GM21786 (cell line): ENCODE results near the gene AMBRA1.

Source experiments
- ATAC-seq: cut with Tn5 transposase; IDR thresholded peaks from one replicate; pipeline ENCODE4 v1.9.1; 2021; ENCODE audit not compliant: unreplicated experiment

AMBRA1 gene

DNA sequence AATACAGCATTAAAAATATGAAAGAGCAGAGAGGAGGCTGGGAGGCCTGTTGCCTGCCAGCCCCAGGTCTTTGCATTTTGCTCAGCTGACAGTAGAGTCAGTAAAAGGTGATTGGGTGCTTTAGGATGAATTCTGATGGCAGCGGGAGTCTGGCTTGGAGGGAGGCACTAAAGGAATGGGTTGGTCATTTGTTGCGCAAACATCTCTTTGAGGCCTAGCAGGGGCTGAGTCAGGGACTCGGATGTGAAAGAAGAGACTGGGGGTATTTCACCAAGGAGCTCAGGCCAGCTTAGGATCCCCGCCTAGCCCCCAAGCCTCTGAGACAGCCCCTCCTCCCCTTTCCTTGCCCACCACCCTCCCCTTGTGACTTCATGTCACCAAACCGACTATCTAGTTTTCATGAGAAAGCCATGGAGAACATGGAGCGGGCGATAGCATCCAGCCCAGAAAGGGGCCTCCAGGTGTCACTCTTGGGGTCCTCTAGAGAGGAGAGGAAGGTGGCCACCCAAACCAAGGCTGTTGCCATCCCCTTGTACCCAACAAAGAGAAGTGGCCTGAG lies 236.8 kb downstream of the AMBRA1 start:
- no peak for ATAC-seq

DNA sequence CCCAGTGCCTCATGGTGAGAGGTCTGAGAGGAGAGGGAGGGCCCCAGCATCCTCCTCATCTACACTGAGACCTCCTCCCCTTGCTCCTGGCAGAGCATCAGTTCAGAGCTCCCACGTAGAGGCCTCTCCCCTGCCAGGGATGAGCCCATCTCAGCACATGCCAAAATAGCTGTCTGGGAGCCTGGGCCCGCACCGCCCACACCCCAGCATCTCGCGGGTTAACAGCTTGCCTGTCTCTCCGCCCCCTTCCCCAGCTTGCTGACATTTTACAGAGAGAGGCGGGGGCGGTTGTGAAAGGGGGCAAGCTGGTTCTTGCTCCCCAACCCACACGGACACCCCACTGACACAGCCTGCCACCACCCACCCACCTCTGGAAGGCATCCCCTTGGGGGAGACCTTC lies 240.1 kb downstream of the AMBRA1 start:
- ATAC-seq, result no peak

DNA sequence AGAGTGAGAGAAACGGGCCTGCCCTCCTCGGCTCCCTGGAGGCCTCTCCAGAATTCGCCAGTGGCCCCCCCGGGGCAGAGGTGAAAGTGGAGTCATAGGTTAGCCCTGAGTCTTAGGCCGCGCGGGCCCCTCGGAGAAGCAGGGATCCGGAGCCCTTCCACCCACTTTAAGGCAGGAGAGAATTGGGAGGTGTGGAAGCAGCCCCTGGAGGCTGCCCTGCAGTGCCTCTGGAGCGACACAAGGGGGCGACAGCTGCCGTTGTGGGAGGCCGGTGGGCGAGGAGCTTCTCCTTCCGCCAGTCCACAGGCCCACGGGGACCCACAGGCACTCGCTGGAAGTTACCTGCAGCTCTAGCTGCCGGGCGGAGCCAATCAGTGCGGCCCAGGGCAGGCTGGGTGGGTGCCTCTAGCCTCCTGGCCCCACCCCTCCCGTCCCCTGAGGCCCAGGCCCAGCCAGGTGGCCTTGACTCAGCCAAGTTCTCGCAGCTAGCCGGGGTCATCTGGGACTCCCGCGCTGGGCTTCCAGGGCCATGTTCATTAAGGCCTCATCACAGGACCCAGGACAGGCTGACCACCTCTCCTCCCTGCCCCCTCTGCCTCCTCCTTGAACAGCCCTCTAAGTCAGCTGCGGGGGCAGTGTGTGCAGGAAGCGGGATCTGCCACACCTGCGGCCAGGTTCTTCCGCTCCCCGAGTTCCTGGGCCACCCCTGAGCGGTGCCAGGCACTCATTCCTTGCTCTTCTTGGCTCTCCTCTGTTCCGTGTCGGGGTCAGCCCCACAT lies 241.6 kb downstream of the AMBRA1 start:
- no peak for ATAC-seq

DNA sequence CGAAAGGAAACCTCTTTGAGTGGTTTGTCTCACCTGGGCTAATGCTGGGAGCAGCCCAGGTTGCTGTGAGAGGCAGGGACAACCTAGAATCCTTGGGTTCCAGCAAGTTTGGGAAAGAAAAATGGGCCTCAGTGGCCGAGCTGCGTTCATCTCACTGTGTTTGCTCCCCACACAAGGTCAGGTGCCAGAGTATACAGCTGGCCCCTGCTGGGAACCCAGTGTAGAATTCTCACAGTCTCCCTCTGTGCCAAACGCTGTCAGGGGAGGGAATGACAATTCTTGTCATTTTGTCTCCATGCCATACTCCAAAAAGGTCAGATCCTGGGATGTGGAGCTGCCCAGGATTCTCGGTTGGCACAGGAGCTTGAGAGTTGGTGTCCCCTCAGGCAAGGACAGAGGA lies 242.2 kb downstream of the AMBRA1 start:
- ATAC-seq, result no peak

DNA sequence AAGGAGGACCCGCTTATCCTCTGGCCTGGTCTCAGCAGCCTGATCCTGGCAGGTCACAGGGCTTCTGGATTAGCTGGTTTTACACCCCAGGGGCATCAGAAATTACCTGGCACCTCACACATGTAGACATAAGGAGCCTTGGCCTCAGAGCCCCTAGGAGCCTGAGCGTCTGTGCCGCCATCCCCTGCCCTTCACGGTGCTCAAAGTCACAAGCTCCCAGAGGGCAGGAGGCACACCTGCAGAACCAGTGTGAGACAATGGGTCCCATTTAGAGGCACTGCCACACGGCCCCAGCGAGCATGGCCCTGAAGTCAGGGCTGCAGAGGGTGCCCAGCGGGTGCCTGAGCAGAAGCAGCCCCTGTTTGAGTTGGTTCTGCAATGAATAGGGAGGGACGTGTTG lies 242.7 kb downstream of the AMBRA1 start:
- ATAC-seq, result no peak

DNA sequence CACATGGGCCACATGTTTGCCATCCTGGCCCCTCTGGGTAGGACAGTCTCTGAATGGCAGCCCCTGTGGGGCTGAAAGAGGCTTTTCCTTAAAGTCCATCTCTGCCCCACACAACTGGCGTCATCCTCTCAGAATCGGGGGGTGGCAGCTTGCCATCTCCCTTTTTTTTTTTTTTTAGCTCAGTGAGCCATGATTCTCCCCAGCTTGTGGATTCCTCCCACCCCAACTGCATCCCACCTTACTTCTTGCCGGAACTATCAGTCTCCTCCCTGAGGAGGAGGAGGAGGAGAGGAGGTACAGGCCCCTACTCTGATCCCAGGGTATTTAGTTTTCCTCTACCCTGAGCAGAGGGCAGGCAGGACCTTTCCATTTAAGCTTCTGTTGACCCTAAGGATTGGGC lies 243.1 kb downstream of the AMBRA1 start:
- ATAC-seq, result no peak

DNA sequence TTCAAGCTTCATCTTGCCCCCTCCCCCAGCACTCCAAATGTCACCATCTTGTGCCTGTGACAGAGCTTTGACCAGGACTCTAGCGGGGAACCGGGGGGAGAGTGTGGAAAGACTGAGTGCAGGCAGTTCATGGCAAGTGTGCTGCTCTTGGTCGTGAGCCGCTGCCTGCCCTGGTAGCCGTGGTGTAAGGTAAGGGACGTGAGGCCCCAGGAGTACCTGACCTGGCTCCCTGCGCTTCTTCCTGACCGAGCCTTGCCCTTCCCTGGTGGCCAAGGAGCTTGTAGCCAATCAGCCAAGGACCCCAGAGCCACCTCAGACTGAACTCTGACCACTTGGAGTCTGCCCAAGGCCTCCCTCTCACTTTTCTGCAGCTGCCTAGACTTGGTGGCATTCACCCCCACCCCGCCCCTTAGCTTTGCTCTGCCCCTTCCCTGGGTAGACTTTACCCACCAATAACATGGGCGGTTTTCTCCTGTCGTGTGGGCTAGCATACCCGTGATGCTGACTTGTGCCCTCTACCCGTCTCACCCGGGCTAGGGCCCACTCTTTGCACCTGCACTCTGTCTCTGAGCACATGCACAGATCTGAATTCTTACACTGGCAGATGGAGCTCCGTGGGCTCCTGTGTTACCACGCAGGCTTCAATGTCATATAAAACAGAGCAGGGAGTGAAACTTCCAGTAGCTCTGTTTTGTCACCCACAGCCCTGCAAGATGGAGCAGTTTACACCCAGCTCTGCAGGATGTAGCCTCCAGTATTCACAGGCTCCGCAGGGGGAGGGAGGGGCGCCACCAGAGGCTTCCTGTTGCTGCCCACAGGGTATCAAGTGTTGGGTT lies 245.0 kb downstream of the AMBRA1 start:
- no peak for ATAC-seq

DNA sequence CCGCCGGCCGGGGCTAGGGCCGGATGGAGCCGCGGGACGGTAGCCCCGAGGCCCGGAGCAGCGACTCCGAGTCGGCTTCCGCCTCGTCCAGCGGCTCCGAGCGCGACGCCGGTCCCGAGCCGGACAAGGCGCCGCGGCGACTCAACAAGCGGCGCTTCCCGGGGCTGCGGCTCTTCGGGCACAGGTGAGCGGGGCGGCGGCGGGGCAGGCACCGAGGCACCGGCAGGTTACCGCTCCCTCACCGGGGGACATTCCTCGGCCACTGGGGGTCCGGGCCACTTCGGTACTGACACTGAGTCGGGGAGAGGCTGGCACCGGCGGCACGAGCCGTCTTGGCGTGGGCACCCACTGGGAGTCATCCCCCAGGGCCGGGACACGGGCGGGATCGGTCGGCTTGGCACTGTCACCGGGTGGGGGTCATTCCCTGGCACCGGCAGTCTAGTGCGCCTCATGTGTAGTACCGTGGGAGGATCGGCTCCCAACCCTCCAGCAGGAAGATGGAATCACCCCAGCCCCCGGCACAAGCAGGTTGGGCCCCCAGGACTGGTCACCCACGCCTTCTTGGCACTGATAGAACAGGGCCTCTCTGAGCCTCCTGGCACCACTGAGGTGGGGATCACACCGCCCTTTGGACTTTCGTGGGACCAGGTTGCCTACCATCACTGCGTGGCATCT lies 246.0 kb downstream of the AMBRA1 start:
- no peak for ATAC-seq

DNA sequence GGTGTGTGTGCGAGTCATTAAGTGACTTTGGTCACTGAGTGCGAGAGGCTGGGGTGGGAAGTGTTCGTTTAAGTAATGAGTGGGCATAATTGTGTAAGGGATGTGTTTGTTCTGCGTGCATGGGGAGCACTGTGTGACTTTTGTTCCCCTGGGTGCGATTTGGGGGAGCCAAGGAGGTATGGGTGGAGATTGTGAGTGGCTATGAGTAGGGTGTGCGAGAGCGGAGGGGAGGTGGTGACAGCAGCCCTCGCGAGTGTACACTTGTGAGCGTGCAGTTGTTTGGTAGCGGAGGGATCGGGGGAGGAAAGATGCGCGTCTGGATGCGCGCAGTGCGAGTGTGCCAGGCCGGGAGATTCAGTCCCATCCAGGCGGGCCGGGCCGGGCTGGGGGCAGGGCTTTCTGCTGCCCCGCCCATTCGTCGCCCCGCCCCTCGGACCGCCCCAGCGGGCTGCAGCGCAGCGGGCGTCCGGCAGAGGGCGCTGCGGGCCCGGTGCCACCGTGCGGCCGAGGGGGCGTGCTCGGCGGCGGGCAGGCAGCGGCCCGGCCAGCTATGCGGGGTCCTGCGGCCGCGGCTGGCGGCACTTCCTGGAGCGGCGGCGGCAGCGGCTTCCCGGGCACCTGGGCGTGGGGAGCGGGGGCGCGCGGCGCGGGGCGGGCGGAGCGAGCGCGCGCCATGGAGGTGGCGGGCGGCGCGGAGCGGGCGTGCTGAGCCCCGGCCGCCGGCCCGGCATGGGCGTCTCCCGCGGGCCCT lies 246.8 kb downstream of the AMBRA1 start, which contains the start of gene DGKZ:
Gene DGKZ, plus strand, starts transcription at position 578 of the 751 bp plus-strand sequence. CDS start 197 bp downstream, outside the sequence.
- peak; percentile 56 for ATAC-seq
